Measurements from ENCODE around the gene RELA. TPM values are rescaled to one million over a fixed set of nuclear protein-coding genes. Genes with fewer than 3 reads are reported as not detected.

RELA gene
- total and polyA plus RNA-seq, 2 of the 13 experiments (the other 11 are each of a cell fraction or from before 2014, with no cell fraction given) = 21.4 to 40.5 TPM

GRCh38 chr11:65662247-65662798, 393 bp downstream of the RELA start:
- peaks cover 23 to 31% of the 10 kb centered on the region in 2 experiments for H3K36me3 ChIP-seq (replicated peaks in 1 of 2; ENCODE audit: control insufficient read depth in 1 of 2, insufficient read depth in 2 of 2, low read length in 2 of 2)
- H3K4me1 ChIP-seq (ENCODE audit: insufficient read depth, low read length) = peaks cover 10% of the 10 kb centered on the region
- no peaks in the 10 kb centered on the region; a peak in 1 of 5 replicates for H3K27me3 ChIP-seq (ENCODE audit: control insufficient read depth in 1 of 2, insufficient read depth in 2 of 2, low read length in 2 of 2)
- BruUV-seq (replicated peaks) = TSS peak; percentile 66
- FAIRE-seq = no peak
- peak overlapping the region; percentile 69 for H3K27ac ChIP-seq (ENCODE audit: extremely low read length, insufficient read depth, low read length)
- peak overlapping the region; percentile 87 for H3K4me2 ChIP-seq (ENCODE audit: low read depth, low read length)
- H4K20me1 ChIP-seq (ENCODE audit: insufficient read depth, low read length) = peaks cover 4% of the 10 kb centered on the region; the same call in 1 of the 2 replicates
- no peaks in the 10 kb centered on the region for H3K9me3 ChIP-seq (ENCODE audit: low read length)
- ATAC-seq = no peak; the same call in 2 of the 3 replicates
- peaks cover 14% of the 10 kb centered on the region for H3K79me2 ChIP-seq (ENCODE audit: insufficient read depth, low read length)
- POLR2A ChIA-PET = interaction anchor here (1.0 to 3.6 kb wide), 12 partner anchors 9 to 197 kb away, joined by 3 to 57 read pairs (median 5); partner anchors contain the start of genes KAT5, MUS81, PCNX3 and RNASEH2C
- 2% methylated on average over 5 of the region's 29 CpGs for WGBS (ENCODE audit: low lambda C conversion rate)
- in situ Hi-C loops (cut with HindIII; ENCODE audit: extremely low pct_ligation_motif_present, low pct_unique_long_range_greater_than_20kb) = no loop called here
- TF ChIP-seq HIVEP1 (CRISPR knock-in tag; IDR thresholded peaks at IDR 0.05) (0 out of 2 replicates have a peak, but pooled peaks have one; percentile 4), PHF8 (CRISPR knock-in tag; IDR thresholded peaks at IDR 0.05) (0 out of 2 replicates have a peak, but pooled peaks have one; percentile 26), MEF2D (CRISPR knock-in tag; IDR thresholded peaks at IDR 0.05) (0 out of 2 replicates have a peak, but pooled peaks have one; percentile 15), KLF6 (CRISPR knock-in tag; IDR thresholded peaks at IDR 0.05) (no peak), MAFK (conservative IDR thresholded peaks at IDR 0.05 in 1 of 2, IDR thresholded peaks at IDR 0.05 in 1 of 2; ENCODE audit: low read length in 2 of 2) (no peak), SOX6 (IDR thresholded peaks at IDR 0.05) (no peak), SOX6 (CRISPR knock-in tag; IDR thresholded peaks at IDR 0.05) (0 out of 2 replicates have a peak, but pooled peaks have one; percentile 0), ZNF17 (CRISPR knock-in tag; IDR thresholded peaks at IDR 0.05) (0 out of 2 replicates have a peak, but pooled peaks have one; percentile 42), RNF219 (CRISPR knock-in tag; IDR thresholded peaks at IDR 0.05) (0 out of 2 replicates have a peak, but pooled peaks have one; percentile 14), ZSCAN29 (CRISPR knock-in tag; conservative IDR thresholded peaks at IDR 0.05) (0 out of 2 replicates have a peak, but pooled peaks have one; percentile 20), ZNF790 (CRISPR knock-in tag; IDR thresholded peaks at IDR 0.05; ENCODE audit: borderline replicate concordance) (peak; percentile 69; the same call in 1 of the 2 replicates), RBM39 (IDR thresholded peaks at IDR 0.05; ENCODE audit: low read depth, low read length, poor library complexity, severe bottlenecking) (no peak), ZNF34 (CRISPR knock-in tag; IDR thresholded peaks at IDR 0.05; ENCODE audit: borderline replicate concordance) (0 out of 2 replicates have a peak, but pooled peaks have one; percentile 56), ZMYM4 (CRISPR knock-in tag; IDR thresholded peaks at IDR 0.05) (0 out of 2 replicates have a peak, but pooled peaks have one; percentile 0), PHF21A (CRISPR knock-in tag; IDR thresholded peaks at IDR 0.05) (peak; percentile 11; the same call in 1 of the 2 replicates), HNRNPLL (IDR thresholded peaks at IDR 0.05; ENCODE audit: low read depth, low read length, poor library complexity, severe bottlenecking) (peak; percentile 91), ZNF713 (CRISPR knock-in tag; IDR thresholded peaks at IDR 0.05) (0 out of 2 replicates have a peak, but pooled peaks have one; percentile 18), ATM (IDR thresholded peaks at IDR 0.05; ENCODE audit: borderline replicate concordance) (no peak), ZNF816 (CRISPR knock-in tag; IDR thresholded peaks at IDR 0.05; ENCODE audit: borderline replicate concordance) (no peak), ZFP36L1 (CRISPR knock-in tag; IDR thresholded peaks at IDR 0.05) (0 out of 2 replicates have a peak, but pooled peaks have one; percentile 5), ARID2 (CRISPR knock-in tag; IDR thresholded peaks at IDR 0.05; ENCODE audit: borderline replicate concordance) (peak; percentile 41; the same call in 1 of the 2 replicates), ZMAT5 (CRISPR knock-in tag; IDR thresholded peaks at IDR 0.05; ENCODE audit: borderline replicate concordance, low read depth) (no peak)
- H2AFZ ChIP-seq (ENCODE audit: low read length) = no peak overlapping the region
- intact Hi-C loops (cut with micrococcal nuclease; ENCODE audit: unreplicated experiment) = no loop called here
- H3K9ac ChIP-seq (ENCODE audit: insufficient read depth, low read depth, low read length) = peak overlapping the region; percentile 91
- CTCF ChIA-PET (ENCODE audit: low intra/inter-chr PET ratio, low total read pairs) = no interaction called here
- DNase-seq (ENCODE audit: low spot score) = no peak
- H3K4me3 ChIP-seq (replicated peaks in 1 of 3; ENCODE audit: insufficient read depth in 1 of 3, low read depth in 2 of 3, low read length in 3 of 3) = peak overlapping the region; percentile 81 to 94 (median 88)

Measured in HepG2 (cell line).